Uterus (tissue), 4 donors: ENCODE measurements around the gene PDGFC. TPM values are rescaled to one million over a fixed set of nuclear protein-coding genes. Genes with fewer than 3 reads are reported as not detected.

Experiments used
- DNase-seq, 2 donors: peaks; one replicate each; pipeline ENCODE4 v3.0.0-alpha.2; 2019 to 2020
- H3K27ac ChIP-seq, 2 donors: fragments of 200-600 bp; sonication (generic); 1 replicate in 1 of 2; 2 replicates in 1 of 2; pipeline ENCODE4 v1.5.1; 2016 to 2018
- H3K27me3 ChIP-seq, 2 donors: fragments of 200-600 bp; sonication (generic); one replicate each; pipeline ENCODE4 v1.5.1; 2018 to 2019; ENCODE audit warnings: control low read depth in 1 of 2
- H3K36me3 ChIP-seq, 2 donors: fragments of 200-600 bp; sonication (generic); one replicate each; pipeline ENCODE4 v1.5.1; 2019; ENCODE audit warnings: control low read depth in 1 of 2
- H3K4me1 ChIP-seq, 2 donors: fragments of 200-600 bp; sonication (generic); one replicate each; pipeline ENCODE4 v1.5.1; 2018 to 2019; ENCODE audit warnings: control low read depth in 1 of 2
- H3K4me3 ChIP-seq, 2 donors: fragments of 200-600 bp; sonication (generic); 1 replicate in 1 of 2; 2 replicates in 1 of 2; pipeline ENCODE4 v1.5.1; 2018 to 2019; ENCODE audit warnings: mild to moderate bottlenecking in 1 of 2
- H3K9me3 ChIP-seq, 2 donors: fragments of 200-600 bp; sonication (generic); one replicate each; pipeline ENCODE4 v1.5.1; 2019; ENCODE audit warnings: control low read depth in 1 of 2
- CTCF ChIP-seq, 4 experiments: fragments of 200-600 bp in 2 of 4; fragments of 450-650 bp in 2 of 4; sonication (generic) in 2 of 4; IDR thresholded peaks; one replicate each; pipeline ENCODE4 v1.5.1; 2016 to 2019; ENCODE audit warnings: antibody characterized with exemption in 4 of 4, mild to moderate bottlenecking in 2 of 4, moderate library complexity in 1 of 4
- POLR2A ChIP-seq, 2 donors: fragments of 450-650 bp; IDR thresholded peaks; one replicate each; pipeline ENCODE4 v1.6.1; 2016; ENCODE audit warnings: antibody characterized with exemption in 2 of 2, mild to moderate bottlenecking in 1 of 2, moderate library complexity in 1 of 2
- intact Hi-C: fragments of 100-400 bp; cut with DNase I; formaldehyde crosslinking; loops from one replicate; pipeline ENCODE4 v1.15.1; 2023; ENCODE audit warnings: low total_unique reads
- total RNA-seq, 4 donors: library from RNA; depleted of rRNA in 3 of 4; stranded (reverse); fragments of >200 nt in 3 of 4; gene quantifications; one replicate each; pipeline versions ENCODE4 v1.1.0 to v1.2.4, GENCODE V29; 2014 to 2023
- donor health status: DM: yes; HTN: yes; CAD: no.

PDGFC gene
- total RNA-seq, 4 donors from 2014 or later = 22.5 to 103 (median 70.2) TPM

- no peaks in the 10 kb centered on the region for H3K9me3 ChIP-seq
- no peak overlapping the region for H3K4me3 ChIP-seq
- no peaks in the 10 kb centered on the region for H3K27me3 ChIP-seq
- TF ChIP-seq POLR2A (IDR thresholded peaks at IDR 0.05) (no peak), CTCF (IDR thresholded peaks at IDR 0.05) (no peak)
- DNase-seq = no peak
- H3K36me3 ChIP-seq = no peaks in the 10 kb centered on the region
- peaks cover 0 to 4% of the 10 kb centered on the region in 2 donors for H3K4me1 ChIP-seq
- intact Hi-C loops = no loop called here
- peak overlapping the region in 1 of 2 donors; percentile 27 for H3K27ac ChIP-seq
Observed at GRCh38 chr4:156931267-156931666, 40.3 kb downstream of the PDGFC start.

GRCh38 chr4:156929386-156930105, 42.1 kb downstream of the PDGFC start:
- H3K4me3 ChIP-seq = no peak overlapping the region
- TF ChIP-seq CTCF (IDR thresholded peaks at IDR 0.05) (no peak), POLR2A (IDR thresholded peaks at IDR 0.05) (no peak)
- no peaks in the 10 kb centered on the region for H3K27me3 ChIP-seq
- intact Hi-C loops = no loop called here
- DNase-seq = no peak
- H3K4me1 ChIP-seq = peaks cover 0 to 4% of the 10 kb centered on the region in 2 donors
- H3K36me3 ChIP-seq = no peaks in the 10 kb centered on the region
- no peaks in the 10 kb centered on the region for H3K9me3 ChIP-seq
- H3K27ac ChIP-seq = no peak overlapping the region

- Histone ChIP-seq H3K27me3 (no peaks in the 10 kb centered on the region), H3K36me3 (no peaks in the 10 kb centered on the region), H3K9me3 (no peaks in the 10 kb centered on the region), H3K27ac (no peak overlapping the region), H3K4me3 (no peak overlapping the region), H3K4me1 (peaks cover 0 to 4% of the 10 kb centered on the region in 2 donors)
- no peak for DNase-seq
- TF ChIP-seq CTCF (IDR thresholded peaks at IDR 0.05) = no peak
- TF ChIP-seq POLR2A (IDR thresholded peaks at IDR 0.05) = no peak
- intact Hi-C loops = no loop called here
Observed at GRCh38 chr4:156924774-156925315, 46.8 kb downstream of the PDGFC start.

GRCh38 chr4:156923525-156923924, 48.1 kb downstream of the PDGFC start:
- TF ChIP-seq POLR2A (IDR thresholded peaks at IDR 0.05) = no peak
- TF ChIP-seq CTCF (IDR thresholded peaks at IDR 0.05) = no peak
- no peak overlapping the region for H3K27ac ChIP-seq
- peaks cover 0 to 4% of the 10 kb centered on the region in 2 donors for H3K4me1 ChIP-seq
- no peaks in the 10 kb centered on the region for H3K27me3 ChIP-seq
- H3K4me3 ChIP-seq = no peak overlapping the region
- no peak for DNase-seq
- intact Hi-C loops = no loop called here
- H3K9me3 ChIP-seq = no peaks in the 10 kb centered on the region
- H3K36me3 ChIP-seq = no peaks in the 10 kb centered on the region

GRCh38 chr4:156915221-156915620, 56.4 kb downstream of the PDGFC start:
- intact Hi-C loops = no loop called here
- H3K27ac ChIP-seq = no peak overlapping the region

More at GRCh38 chr4:156915221-156915620, 56.4 kb downstream of the PDGFC start:
- no peaks in the 10 kb centered on the region for H3K27me3 ChIP-seq
- H3K4me3 ChIP-seq = no peak overlapping the region
- no peaks in the 10 kb centered on the region for H3K4me1 ChIP-seq
- no peak for DNase-seq
- H3K9me3 ChIP-seq = no peaks in the 10 kb centered on the region
- no peaks in the 10 kb centered on the region for H3K36me3 ChIP-seq
- no peak for TF ChIP-seq CTCF (IDR thresholded peaks at IDR 0.05)
- no peak for TF ChIP-seq POLR2A (IDR thresholded peaks at IDR 0.05)
